ENCODE measurements around the gene FRY.

GRCh38 chr13:32017474-32017873 lies 14.1 kb upstream of the FRY start:
- TF ChIP-seq CTCF (IDR thresholded peaks at IDR 0.05) (no peak), POLR2A (IDR thresholded peaks at IDR 0.05) (no peak)

All from heart left ventricle (tissue), 13 donors.